ENCODE results near the gene EFHC1. TPM values are rescaled to one million over a fixed set of nuclear protein-coding genes. Genes with fewer than 3 reads are reported as not detected.

Gene EFHC1
- total and polyA plus RNA-seq, 2 of the 13 experiments (the other 11 are each of a cell fraction or from before 2014, with no cell fraction given): 23.4 to 29.5 TPM

GRCh38 chr6:52547647-52548352 is 127.7 kb downstream of the EFHC1 start (continued):
- TF ChIP-seq SNAPC4 (CRISPR knock-in tag; IDR thresholded peaks at IDR 0.05) (no peak), FOXA1 (IDR thresholded peaks at IDR 0.05) (no peak), FOXA1 (CRISPR knock-in tag; IDR thresholded peaks at IDR 0.05) (no peak), ZNF740 (CRISPR knock-in tag; IDR thresholded peaks at IDR 0.05) (no peak), ISX (CRISPR knock-in tag; conservative IDR thresholded peaks at IDR 0.05) (no peak), STAT5B (CRISPR knock-in tag; IDR thresholded peaks at IDR 0.05) (no peak), ZNF460 (CRISPR knock-in tag; IDR thresholded peaks at IDR 0.05; ENCODE audit: borderline replicate concordance) (no peak), ZNF264 (CRISPR knock-in tag; IDR thresholded peaks at IDR 0.05) (no peak; the same call in 1 of the 2 replicates), SRSF9 (IDR thresholded peaks at IDR 0.05; ENCODE audit: borderline replicate concordance, insufficient read depth, low read depth, low read length, poor library complexity, severe bottlenecking) (no peak), ZNF329 (CRISPR knock-in tag; IDR thresholded peaks at IDR 0.05; ENCODE audit: low read depth) (no peak), CBX5 (CRISPR knock-in tag; IDR thresholded peaks at IDR 0.05; ENCODE audit: borderline replicate concordance) (peak; percentile 56; the same call in 1 of the 2 replicates), ZNF350 (CRISPR knock-in tag; IDR thresholded peaks at IDR 0.05; ENCODE audit: borderline replicate concordance, low read depth) (no peak), GZF1 (CRISPR knock-in tag; IDR thresholded peaks at IDR 0.05) (no peak), CBX1 (IDR thresholded peaks at IDR 0.05; ENCODE audit: low read depth) (no peak), POGK (CRISPR knock-in tag; conservative IDR thresholded peaks at IDR 0.05) (no peak), ZSCAN5A (CRISPR knock-in tag; IDR thresholded peaks at IDR 0.05; ENCODE audit: borderline replicate concordance) (peak; percentile 20; the same call in 1 of the 2 replicates), CREM (IDR thresholded peaks at IDR 0.05) (peak; percentile 66), CREM (CRISPR knock-in tag; IDR thresholded peaks at IDR 0.05) (no peak), ZNF33A (CRISPR knock-in tag; IDR thresholded peaks at IDR 0.05; ENCODE audit: borderline replicate concordance) (no peak), ZNF276 (CRISPR knock-in tag; IDR thresholded peaks at IDR 0.05; ENCODE audit: low read depth) (no peak)
